Ectodermal cell (in vitro differentiated cells): ENCODE data around the gene KIAA0825.

Source experiments
- H3K27ac ChIP-seq: 2 replicates; pipeline ENCODE4 v1.7.0; 2013; ENCODE audit warnings: mild to moderate bottlenecking, low read depth, low read length; ENCODE audit not compliant: insufficient read depth, poor library complexity, severe bottlenecking
- H3K27me3 ChIP-seq: 2 replicates; pipeline ENCODE4 v1.7.0; 2013; ENCODE audit warnings: mild to moderate bottlenecking, low read length; ENCODE audit not compliant: insufficient read depth, control insufficient read depth, poor library complexity, severe bottlenecking
- H3K36me3 ChIP-seq: one replicate; pipeline ENCODE4 v1.7.0; 2013; ENCODE audit warnings: low read length; ENCODE audit not compliant: control insufficient read depth, insufficient read depth
- H3K4me1 ChIP-seq: one replicate; pipeline ENCODE4 v1.7.0; 2013; ENCODE audit warnings: low read length; ENCODE audit not compliant: control insufficient read depth, insufficient read depth
- H3K4me3 ChIP-seq: 2 replicates; pipeline ENCODE4 v1.7.0; 2013; ENCODE audit warnings: low read depth, low read length, control low read depth; ENCODE audit not compliant: insufficient read depth
- H3K9me3 ChIP-seq: 2 replicates; pipeline ENCODE4 v1.7.0; 2013; ENCODE audit warnings: mild to moderate bottlenecking, low read length, moderate library complexity; ENCODE audit not compliant: control insufficient read depth
- WGBS, 2 experiments: methylation state at CpG; one replicate each; pipeline ENCODE4 v1.1.7; 2013; ENCODE audit warnings: missing lambda C conversion rate in 2 of 2; 5-methylcytosine and 5-hydroxymethylcytosine counted together

The KIAA0825 gene

DNA sequence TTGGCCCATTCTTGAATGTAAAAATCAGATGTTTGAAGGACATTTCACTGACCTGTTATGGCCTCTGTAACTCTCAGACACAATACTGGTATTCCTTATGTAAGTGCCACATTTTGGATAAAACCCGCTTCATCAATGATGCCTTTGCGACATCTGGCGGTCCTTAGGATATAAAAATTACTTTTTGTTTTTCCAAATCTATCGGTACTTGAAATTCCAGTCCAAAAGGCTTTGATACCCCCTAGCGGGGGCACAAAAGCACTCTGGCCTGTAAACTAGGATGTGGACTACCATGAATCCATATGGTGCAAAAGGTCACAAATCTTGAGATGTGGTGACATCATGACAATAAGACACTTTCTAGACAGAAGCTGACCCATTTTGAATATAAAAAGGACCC is 291.8 kb downstream of the KIAA0825 start:
- Histone ChIP-seq H3K4me1 (no peaks in the 10 kb centered on the region), H3K4me3 (no peak overlapping the region), H3K27ac (no peak overlapping the region), H3K36me3 (no peaks in the 10 kb centered on the region), H3K27me3 (no peaks in the 10 kb centered on the region), H3K9me3 (peaks cover 2% of the 10 kb centered on the region)
- 96 to 99% methylated on average over 5 of the region's 5 CpGs for WGBS, 2 experiments

DNA sequence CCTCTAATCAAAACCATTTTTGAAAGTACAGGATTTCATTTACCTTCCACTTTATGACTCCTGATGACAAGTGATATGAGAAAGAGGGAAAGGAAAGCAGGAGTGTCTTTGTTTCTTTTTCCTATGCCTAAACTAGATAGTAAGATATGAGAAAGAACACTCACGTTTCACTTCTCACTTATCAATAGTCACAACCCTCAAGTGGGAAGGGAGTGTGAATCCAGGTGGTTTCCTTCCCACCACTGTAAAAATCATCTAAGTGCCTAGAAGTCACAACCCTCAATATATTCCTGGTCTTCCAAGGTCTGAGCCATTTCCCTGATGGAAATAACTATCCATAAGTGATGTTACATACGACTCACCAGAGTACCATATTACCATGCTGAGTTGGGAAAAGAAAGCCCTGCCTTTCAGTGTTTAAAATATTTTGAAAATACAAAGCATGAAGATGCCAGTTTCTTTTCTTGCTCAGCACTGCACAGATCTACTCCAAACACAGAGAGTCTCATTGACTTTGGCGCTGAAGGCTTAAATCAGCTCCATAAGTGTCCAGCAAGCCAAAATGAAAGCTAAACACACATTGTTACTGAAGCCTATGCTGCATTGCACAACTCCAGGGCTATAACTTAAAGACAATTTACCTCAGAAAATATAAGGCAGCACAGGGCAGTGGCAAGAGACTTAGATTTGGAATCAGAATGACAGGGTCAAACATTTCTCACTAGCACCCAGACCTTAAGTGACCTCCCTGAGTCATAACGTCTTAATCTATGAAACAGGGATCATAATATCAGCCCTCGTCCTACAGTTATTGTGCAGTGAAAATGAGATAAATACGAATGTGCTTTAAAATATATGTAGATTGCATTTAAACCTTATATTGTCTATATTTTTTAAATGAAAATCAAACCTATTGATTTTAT is 301.2 kb downstream of the KIAA0825 start:
- Histone ChIP-seq H3K27ac (no peak overlapping the region), H3K9me3 (no peaks in the 10 kb centered on the region), H3K36me3 (no peaks in the 10 kb centered on the region), H3K27me3 (no peaks in the 10 kb centered on the region), H3K4me1 (no peaks in the 10 kb centered on the region), H3K4me3 (no peak overlapping the region)
- WGBS, 2 experiments: 91 to 98% methylated on average over 4 to 6 of the region's 6 CpGs

DNA sequence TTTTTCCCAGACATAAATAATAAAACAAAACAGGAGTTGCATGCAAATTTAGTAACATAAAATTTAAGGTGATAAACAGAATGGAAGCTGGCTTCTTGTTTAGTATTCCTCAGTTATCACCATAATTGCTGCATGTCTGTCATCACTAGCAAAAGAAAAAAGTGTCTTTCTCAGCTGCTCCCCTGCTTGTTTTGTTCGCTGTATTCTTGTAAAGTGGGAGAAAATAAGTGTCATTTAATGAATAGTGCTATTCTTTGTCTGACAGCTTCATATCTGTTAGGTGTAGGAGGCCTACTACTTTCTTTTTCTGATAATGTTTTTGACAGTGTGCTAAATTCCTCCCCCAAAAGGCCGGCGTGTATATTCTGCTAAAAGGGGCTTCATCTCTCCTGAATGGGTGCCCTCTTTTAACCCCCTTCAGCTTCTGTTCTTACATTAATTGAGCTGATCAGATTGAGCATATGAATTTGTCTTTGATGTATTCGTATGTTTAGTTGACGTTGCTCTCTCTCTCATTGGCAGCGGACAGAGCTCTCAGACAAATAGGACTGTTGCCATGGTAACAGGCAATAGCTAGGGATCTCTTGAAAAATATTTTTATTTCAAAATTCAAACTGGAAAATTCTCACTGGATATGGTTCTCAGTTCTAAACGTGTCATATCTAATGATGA is 303.8 kb downstream of the KIAA0825 start:
- H3K27me3 ChIP-seq: no peaks in the 10 kb centered on the region
- no peak overlapping the region for H3K27ac ChIP-seq
- WGBS, 2 experiments: 86% methylated on average over 6 to 7 of the region's 7 CpGs
- H3K9me3 ChIP-seq: no peaks in the 10 kb centered on the region
- no peaks in the 10 kb centered on the region for H3K4me1 ChIP-seq
- no peak overlapping the region for H3K4me3 ChIP-seq
- no peaks in the 10 kb centered on the region for H3K36me3 ChIP-seq

DNA sequence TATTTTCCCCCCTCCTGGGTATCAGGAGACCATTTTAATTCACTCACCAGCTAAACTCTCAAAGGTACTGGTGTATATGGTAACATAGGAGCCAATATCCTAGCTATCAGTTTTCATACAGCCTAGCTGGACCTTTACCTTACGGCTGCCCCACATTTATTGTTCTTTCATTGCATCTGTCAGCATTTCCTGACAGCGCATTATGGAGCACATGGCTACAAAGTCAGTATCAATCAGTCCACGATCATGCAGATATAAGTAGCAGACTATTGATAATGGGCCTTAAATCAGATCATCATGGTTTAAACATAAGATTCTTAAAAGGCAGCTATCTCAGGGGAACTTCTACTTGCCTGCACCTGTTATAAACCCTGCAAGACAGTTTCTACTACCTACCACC is 304.7 kb downstream of the KIAA0825 start:
- no peaks in the 10 kb centered on the region for H3K4me1 ChIP-seq
- H3K9me3 ChIP-seq: no peaks in the 10 kb centered on the region
- H3K27me3 ChIP-seq: no peaks in the 10 kb centered on the region
- WGBS, 2 experiments: 91 to 100% methylated on average over 3 of the region's 3 CpGs
- no peak overlapping the region for H3K4me3 ChIP-seq
- H3K36me3 ChIP-seq: no peaks in the 10 kb centered on the region
- no peak overlapping the region for H3K27ac ChIP-seq

DNA sequence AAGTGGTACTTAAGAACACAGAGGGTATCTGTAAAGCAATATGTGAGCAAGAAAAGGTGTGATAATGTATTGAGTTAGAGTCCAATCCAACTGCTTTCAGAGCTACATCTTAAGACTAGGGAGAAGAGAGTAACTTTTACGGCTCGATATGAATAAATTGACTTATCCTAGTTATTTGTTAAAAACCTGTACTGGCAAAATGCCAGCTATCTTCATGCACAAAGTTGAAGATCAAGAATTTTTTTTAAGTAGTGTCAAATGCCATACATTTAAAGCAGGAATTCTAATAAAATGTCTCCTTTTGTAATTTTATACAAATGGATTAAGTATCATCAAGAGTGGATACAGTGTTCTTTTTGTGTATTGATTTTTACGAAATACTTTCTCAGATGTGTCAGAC is 305.2 kb downstream of the KIAA0825 start:
- Histone ChIP-seq H3K36me3 (no peaks in the 10 kb centered on the region), H3K27ac (no peak overlapping the region), H3K9me3 (no peaks in the 10 kb centered on the region), H3K4me1 (no peaks in the 10 kb centered on the region), H3K4me3 (no peak overlapping the region), H3K27me3 (no peaks in the 10 kb centered on the region)
- 83 to 91% methylated on average over 3 of the region's 3 CpGs for WGBS, 2 experiments

DNA sequence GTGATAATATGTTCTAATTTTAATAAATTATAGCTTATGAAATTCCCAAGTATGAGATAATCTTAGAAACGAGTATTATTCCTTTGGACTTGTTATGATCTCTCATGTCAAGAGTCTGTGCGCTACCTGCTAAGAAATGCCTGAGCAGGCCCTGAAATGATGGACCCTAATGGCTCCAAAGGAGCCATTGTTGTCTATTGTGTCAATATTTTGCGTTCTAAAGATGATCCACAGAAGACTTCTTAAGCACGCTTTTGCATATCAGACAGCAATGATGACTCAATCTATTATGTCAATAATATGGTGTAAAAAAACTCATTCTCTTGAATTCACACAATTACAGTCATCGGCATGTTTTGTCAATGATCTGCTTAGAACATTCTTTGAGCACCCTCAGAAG is 306.1 kb downstream of the KIAA0825 start:
- no peaks in the 10 kb centered on the region for H3K9me3 ChIP-seq
- H3K4me3 ChIP-seq: no peak overlapping the region
- H3K27me3 ChIP-seq: no peaks in the 10 kb centered on the region
- whole genome bisulfite sequencing, 2 experiments: 96 to 97% methylated on average over 5 of the region's 5 CpGs
- H3K36me3 ChIP-seq: no peaks in the 10 kb centered on the region
- H3K4me1 ChIP-seq: no peaks in the 10 kb centered on the region
- no peak overlapping the region for H3K27ac ChIP-seq

DNA sequence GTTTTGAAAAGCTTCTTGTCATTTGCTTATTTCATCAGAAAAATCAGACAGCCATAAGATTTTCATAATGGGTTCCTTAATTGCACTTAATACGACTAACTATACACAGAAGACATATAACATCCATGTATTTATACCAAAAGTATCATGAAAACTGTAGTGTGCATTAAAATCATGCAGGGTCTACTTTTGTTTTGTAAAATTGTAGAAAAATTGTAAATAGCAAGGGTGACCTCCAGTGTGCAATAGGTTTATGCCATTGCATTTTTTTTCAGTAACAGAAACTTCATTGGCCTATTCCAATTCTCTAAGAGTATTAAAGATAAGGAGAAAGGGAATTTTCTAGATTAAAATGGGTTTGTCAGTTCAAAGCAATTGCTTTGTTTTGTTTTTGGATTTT is 307.6 kb downstream of the KIAA0825 start:
- 100% methylated on average over 1 of the region's 1 CpG; no CpG with 5 or more reads in 1 of the 2 experiments for WGBS, 2 experiments
- no peak overlapping the region for H3K4me3 ChIP-seq
- no peaks in the 10 kb centered on the region for H3K9me3 ChIP-seq
- H3K27ac ChIP-seq: no peak overlapping the region
- no peaks in the 10 kb centered on the region for H3K27me3 ChIP-seq
- H3K4me1 ChIP-seq: no peaks in the 10 kb centered on the region
- H3K36me3 ChIP-seq: no peaks in the 10 kb centered on the region

DNA sequence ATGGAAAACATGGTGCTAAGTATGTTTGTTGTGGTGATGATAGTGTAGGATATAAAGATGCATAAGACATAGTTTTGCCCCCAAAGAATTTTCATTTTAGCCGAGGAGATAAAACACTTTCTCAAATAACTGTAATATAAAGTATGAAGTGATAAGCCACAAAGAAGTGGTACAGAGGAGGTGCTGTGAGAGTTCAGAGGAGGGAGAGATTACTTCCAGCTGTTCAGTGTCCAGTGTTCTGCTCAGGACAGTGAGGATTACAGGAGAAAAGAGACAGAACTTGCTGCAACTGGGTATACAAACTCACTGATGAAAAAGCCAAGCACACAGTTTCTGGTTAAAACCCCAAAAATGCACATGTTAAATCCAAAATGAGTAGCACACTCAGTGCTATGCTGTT is 309.3 kb downstream of the KIAA0825 start:
- 100% methylated on average over 1 of the region's 1 CpG; no CpG with 5 or more reads in 1 of the 2 experiments for WGBS, 2 experiments
- no peaks in the 10 kb centered on the region for H3K4me1 ChIP-seq
- H3K36me3 ChIP-seq: no peaks in the 10 kb centered on the region
- H3K4me3 ChIP-seq: no peak overlapping the region
- H3K27ac ChIP-seq: no peak overlapping the region
- no peaks in the 10 kb centered on the region for H3K9me3 ChIP-seq
- H3K27me3 ChIP-seq: no peaks in the 10 kb centered on the region

DNA sequence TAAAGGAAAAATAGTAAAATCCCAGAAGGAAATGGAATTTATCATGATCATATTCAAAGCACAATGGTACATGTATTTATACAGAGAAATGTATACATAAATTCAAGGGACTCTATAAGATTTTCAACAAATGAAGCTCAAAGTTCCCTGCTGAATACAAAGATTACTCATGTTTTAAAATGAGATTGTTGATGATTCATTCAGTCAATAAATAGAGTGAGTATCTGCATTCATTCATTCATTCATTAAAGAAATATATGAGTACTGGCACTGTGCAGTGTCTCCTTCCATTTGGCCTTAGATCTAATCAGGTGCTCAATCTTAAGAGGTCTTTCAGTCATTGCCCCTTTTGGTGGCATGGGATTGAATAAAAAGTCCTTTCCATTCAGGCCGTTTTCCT is 310.0 kb downstream of the KIAA0825 start:
- H3K4me1 ChIP-seq: no peaks in the 10 kb centered on the region
- H3K4me3 ChIP-seq: no peak overlapping the region
- no peaks in the 10 kb centered on the region for H3K27me3 ChIP-seq
- H3K36me3 ChIP-seq: no peaks in the 10 kb centered on the region
- H3K9me3 ChIP-seq: no peaks in the 10 kb centered on the region
- WGBS, 2 experiments: 91 to 100% methylated on average over 1 of the region's 1 CpG
- no peak overlapping the region for H3K27ac ChIP-seq

DNA sequence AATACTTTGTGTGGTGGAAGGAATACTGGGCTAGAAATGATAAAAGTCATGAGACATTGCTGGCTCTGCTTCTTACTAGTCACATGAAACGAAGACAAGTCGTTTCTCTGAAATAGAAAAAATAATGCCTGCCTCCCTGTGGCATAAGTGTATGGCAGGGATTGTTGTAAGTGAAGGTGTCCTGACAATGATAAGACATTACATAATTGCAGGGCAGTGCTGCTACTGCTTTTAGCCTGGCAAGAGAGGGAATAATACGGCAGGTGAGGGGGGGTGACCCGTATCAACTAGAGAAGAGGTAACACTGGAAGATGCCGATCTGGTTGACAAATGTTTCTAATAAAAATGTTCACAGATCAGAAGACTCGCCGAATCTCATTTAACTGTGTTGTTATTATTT is 314.3 kb downstream of the KIAA0825 start:
- Histone ChIP-seq H3K36me3 (no peaks in the 10 kb centered on the region), H3K9me3 (no peaks in the 10 kb centered on the region), H3K27me3 (no peaks in the 10 kb centered on the region), H3K27ac (no peak overlapping the region), H3K4me3 (no peak overlapping the region), H3K4me1 (no peaks in the 10 kb centered on the region)
- WGBS, 2 experiments: 91 to 94% methylated on average over 7 of the region's 7 CpGs
